ENCODE measurements around the gene TPCN1.

TPCN1 gene

DNA sequence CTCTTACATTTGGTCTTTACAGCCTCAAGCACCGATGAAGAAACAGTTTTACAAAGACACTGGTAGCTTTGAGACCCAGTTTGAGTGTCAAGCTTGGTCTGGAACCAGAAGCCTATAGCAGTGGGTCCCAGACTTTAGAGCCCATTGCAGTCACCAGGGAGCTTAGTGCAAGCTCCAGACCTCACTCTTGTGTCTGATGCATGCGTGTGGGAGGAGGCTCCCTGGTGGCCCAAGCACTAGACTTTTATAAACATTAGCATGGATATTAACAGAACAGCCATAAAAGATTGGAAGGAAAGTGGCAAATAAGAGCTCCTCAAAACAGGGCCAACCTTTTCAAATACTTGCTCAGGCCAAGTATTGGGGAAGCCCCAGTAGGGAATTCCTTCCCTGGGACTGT lies 68.1 kb downstream of the TPCN1 start:
- DNase-seq = no peak

GRCh38 chr12:113290506-113290905 lies 69.2 kb downstream of the TPCN1 start:
- DNase-seq = no peak

GRCh38 chr12:113291586-113291985 lies 70.3 kb downstream of the TPCN1 start:
- DNase-seq = no peak

- DNase-seq = no peak
These were observed 70.8 kb downstream of the TPCN1 start for GRCh38 chr12:113292091-113292490.

DNA sequence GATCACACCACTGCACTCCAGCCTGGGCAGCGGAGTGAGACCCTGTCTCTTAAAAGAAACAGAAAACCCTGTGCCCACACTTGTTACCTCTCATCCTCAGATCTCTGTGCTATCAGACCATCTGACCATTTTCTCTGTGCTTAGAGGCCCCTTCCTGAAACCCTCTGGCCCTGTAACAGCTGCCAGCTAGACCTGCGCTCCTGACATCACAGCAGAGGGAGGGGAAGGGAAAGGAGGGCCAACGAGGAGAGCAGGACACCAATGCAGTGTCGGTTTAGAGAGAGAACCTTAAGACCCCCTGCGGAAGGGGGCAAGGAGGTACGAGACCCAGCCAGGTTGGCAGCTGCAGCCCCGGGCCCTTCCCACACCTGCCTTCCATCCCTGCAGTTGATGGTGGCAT lies 71.3 kb downstream of the TPCN1 start:
- no peak for DNase-seq

DNA sequence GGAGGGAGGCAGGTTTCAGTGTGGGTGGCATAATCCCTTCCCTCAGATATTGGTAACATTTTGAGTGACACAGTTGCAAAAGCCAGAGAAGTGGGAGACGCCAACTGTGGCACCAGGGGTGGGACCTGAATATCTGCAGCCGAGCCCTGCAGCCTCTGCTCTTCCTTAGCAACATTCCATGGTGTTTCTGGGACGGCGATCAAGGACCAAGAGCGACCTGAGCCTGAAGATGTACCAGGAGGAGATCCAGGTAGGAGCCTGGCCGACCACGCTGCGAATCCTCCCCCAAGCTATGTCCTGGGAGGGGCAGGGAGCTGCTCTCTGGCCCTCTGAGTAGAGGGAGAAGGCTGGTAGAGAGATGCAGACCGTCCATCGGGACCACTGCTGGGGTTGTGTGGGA lies 71.8 kb downstream of the TPCN1 start:
- no peak for DNase-seq

DNA sequence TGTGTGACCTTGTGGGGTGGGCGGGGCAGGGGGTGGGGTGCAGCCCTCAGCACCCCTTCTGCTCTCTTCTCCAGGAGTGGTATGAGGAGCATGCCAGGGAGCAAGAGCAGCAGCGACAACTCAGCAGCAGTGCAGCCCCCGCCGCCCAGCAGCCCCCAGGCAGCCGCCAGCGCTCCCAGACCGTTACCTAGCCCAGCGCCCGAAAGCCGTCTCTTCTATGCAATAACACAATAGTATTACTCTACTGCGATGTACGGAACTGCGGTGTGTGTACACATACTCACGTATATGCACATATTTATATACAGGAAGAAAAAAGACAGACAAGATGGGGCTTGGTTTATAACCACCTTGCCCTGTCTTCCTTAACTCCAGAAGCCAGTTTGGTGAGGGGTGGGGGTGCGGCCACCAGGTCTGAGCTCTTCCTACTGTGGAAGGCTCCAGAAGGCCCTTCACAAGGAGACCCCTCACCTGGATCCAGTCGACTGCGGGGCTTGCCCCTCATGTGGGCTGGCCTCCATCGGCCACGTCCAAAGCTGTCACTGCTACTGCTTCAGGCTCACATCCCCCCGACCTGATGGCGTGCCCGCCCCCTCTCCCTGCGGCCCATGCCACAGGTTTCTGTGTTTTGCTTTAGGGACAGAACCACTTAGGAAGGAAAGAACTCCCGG lies 74.8 kb downstream of the TPCN1 start:
- no peak for DNase-seq

GRCh38 chr12:113296557-113297213 lies 75.4 kb downstream of the TPCN1 start:
- no peak for DNase-seq

GRCh38 chr12:113297214-113297587 lies 75.9 kb downstream of the TPCN1 start:
- no peak for DNase-seq

DNA sequence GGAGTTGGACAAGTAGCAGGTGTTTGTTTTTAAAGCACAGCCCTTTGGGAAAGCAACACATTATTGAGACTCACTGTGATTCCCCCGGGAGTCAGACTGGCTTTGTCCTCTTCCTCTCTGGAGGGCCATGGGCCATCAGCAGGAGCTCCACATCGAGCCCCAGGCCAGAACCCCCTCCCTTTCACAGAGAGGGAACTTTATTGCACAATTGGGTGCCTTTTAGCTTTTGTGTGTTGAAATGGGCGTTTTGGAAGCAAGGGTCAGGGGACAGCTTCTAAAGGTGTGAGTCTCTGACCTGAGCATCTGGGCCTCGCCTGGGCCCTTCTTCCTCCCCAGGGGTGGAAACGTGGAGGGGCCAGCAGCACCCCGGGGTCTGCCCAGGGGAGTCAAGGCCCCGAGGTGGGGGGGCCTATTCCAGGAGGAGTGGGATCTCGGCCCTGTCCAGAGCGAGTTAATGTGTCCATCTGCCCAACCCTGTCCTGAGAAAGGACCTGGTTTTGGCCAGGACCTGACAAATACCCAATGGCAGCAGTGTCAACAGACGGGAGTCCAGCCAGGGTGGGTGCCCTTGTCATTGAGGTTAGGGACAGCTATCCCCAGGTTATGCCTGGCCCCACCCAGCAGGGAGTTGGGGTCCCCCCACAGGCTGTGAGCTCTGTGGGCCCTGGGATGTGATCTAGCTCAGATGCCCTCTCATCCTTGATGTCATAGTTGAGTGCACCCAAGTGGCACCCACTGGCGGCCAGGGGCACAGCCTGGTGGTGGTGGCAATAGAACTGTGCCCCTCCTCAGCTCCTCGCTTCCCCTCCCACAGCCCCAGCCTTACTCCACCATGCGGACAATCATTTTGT lies 76.6 kb downstream of the TPCN1 start:
- DNase-seq = no peak

DNA sequence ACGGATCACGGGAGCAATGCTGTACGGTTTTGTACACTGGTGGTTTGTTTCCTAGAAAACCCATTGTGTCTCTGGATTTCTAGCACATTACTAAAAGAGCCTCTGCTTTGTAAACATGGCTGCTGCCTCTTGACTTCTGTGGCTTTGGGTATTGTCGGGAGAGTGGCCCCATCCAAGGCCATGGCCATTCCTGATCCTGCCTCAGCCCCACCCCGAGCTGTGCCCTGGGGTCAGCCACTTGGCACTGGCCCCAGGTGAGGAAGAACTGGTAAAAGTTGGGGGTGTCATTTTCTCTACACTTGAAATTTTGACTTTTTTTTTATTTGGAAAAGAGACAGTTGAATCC lies 77.2 kb downstream of the TPCN1 start:
- DNase-seq = no peak

- DNase-seq = no peak
These were observed 77.7 kb downstream of the TPCN1 start for GRCh38 chr12:113298861-113299545.

GRCh38 chr12:113299619-113300237 lies 78.5 kb downstream of the TPCN1 start:
- no peak for DNase-seq

GRCh38 chr12:113301811-113302210 lies 80.5 kb downstream of the TPCN1 start:
- no peak for DNase-seq

DNA sequence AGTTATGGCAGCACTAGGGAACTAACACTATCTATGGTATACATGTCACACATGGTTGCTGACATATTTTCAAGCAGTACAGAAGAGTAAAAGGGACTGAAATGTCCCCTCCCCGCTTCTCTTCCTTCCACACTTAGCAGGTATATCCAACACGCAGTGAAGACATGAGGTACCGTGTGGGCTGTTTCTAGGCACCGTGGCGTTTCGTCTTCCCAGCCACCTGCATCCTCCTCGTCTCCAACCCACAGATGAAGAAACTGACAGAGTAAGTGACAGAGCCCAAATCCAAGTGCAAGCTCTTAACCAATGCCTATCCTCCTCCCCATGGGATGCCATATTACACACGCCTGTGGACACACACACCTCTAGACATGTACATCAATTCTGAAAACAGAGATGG lies 81.2 kb downstream of the TPCN1 start:
- DNase-seq = no peak

- no peak for DNase-seq
These were observed 81.8 kb downstream of the TPCN1 start for GRCh38 chr12:113302886-113303640.

DNA sequence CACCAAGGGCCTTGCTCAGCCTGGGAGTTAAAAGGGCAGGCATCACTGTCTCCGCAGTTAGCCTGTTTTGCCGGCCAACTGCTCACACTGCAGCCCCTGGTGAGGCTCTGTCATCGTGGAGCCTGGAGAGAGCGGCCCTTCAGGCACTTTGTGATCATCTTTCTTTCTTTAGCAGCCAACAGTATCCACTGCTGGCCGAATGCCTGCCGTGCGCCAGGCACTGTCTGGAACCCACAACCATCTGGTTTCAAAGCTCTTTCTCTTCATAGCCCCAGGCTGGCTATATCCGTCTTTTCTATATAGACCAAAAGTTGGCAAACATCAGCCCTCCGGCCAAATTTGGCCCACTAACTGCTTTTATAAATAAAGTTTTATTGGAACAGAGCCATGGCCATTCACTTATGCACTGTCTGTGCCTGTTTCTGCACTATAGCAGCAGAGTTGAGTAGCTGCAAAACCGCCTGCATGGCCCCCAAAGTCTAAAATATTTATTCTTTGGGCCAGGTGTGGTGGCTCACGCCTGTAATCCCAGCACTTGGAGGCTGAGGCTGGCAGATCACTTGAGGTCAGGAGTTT lies 84.1 kb downstream of the TPCN1 start:
- no peak for DNase-seq

- no peak for DNase-seq
These were observed 85.1 kb downstream of the TPCN1 start for GRCh38 chr12:113306382-113306781.

- no peak for DNase-seq
These were observed 89.2 kb downstream of the TPCN1 start for GRCh38 chr12:113310489-113310888.

- no peak for DNase-seq
These were observed 92.9 kb downstream of the TPCN1 start for GRCh38 chr12:113314121-113314529.

GRCh38 chr12:113315358-113315757 lies 94.1 kb downstream of the TPCN1 start:
- no peak for DNase-seq

DNA sequence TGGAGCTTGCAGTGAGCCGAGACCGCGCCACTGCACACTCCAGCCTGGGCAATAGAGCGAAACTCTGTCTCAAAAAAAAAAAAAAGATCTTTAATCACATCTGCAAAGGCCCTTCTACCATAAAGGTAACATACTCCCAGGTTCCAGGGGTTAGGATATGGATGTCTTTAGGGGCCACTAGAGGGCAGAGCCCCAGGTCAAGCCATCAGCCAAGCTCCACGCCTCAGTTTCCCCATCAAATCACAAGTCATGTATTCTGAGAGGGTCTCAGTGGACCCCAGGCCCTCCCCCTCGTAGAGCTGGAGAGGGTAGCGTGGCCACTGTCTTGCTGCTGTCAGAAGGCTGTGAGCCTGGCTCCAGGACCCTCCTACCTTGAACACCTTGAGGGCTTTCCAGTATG lies 94.9 kb downstream of the TPCN1 start:
- DNase-seq = no peak
